IPS-20b (cell line): ENCODE data around the gene RNF128.
"Not testable (repeated sequence)": the region's sequence is repeated elsewhere in the genome, so short reads cannot be mapped to it uniquely, and the experiment has no call there.

Experiments used
- H3K27ac ChIP-seq: one replicate; pipeline ENCODE4 v1.5.1; 2013; ENCODE audit warnings: low read length
- H3K27me3 ChIP-seq: 2 replicates; pipeline ENCODE4 v1.6.1; 2013; ENCODE audit warnings: mild to moderate bottlenecking, low read length, inconsistent platforms; ENCODE audit not compliant: insufficient read depth
- H3K36me3 ChIP-seq: 2 replicates; pipeline ENCODE4 v1.6.1; 2013; ENCODE audit warnings: low read depth, mild to moderate bottlenecking, inconsistent platforms, low read length, moderate library complexity; ENCODE audit not compliant: insufficient read depth
- H3K4me1 ChIP-seq: 2 replicates; pipeline ENCODE4 v1.6.1; 2013; ENCODE audit warnings: mild to moderate bottlenecking, control low read depth, inconsistent platforms, low read length, moderate library complexity; ENCODE audit not compliant: insufficient read depth
- H3K4me3 ChIP-seq: 2 replicates; pipeline ENCODE4 v1.5.1; 2013; ENCODE audit warnings: mild to moderate bottlenecking, low read length, inconsistent platforms
- H3K9ac ChIP-seq: 2 replicates; pipeline ENCODE4 v1.6.1; 2013; ENCODE audit warnings: low read depth, mild to moderate bottlenecking, inconsistent platforms, low read length, moderate library complexity
- H3K9me3 ChIP-seq: 2 replicates; pipeline ENCODE4 v1.6.1; 2013; ENCODE audit warnings: mild to moderate bottlenecking, low read depth, low read length, inconsistent platforms; ENCODE audit not compliant: insufficient read depth

RNF128 gene

DNA sequence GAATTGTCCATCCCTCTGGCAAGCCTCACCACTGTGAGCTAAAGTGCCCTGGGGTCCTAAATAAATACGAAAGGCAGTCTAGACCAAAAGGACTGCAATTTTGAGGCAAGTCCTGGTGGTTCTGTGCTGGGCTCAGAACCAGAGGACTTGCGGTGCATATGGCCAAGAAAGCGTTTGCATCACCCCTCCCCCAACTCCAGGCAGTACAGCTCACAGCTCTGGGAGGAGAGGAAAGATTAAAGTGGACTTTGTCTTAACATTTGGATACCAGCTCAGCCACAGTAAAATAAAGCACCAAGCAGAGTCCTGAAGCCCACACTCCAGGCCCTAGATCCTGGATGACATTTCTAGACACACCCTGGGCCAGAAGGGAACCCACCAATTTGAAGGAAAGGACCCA lies 24.9 kb downstream of the RNF128 start:
- Histone ChIP-seq H3K27ac (no peak overlapping the region), H3K9ac (no peak overlapping the region), H3K36me3 (no peaks in the 10 kb centered on the region), H3K4me1 (no peaks in the 10 kb centered on the region), H3K27me3 (no peaks in the 10 kb centered on the region), H3K4me3 (no peak overlapping the region), H3K9me3 (no peaks in the 10 kb centered on the region; the same call in 1 of the 2 replicates)

DNA sequence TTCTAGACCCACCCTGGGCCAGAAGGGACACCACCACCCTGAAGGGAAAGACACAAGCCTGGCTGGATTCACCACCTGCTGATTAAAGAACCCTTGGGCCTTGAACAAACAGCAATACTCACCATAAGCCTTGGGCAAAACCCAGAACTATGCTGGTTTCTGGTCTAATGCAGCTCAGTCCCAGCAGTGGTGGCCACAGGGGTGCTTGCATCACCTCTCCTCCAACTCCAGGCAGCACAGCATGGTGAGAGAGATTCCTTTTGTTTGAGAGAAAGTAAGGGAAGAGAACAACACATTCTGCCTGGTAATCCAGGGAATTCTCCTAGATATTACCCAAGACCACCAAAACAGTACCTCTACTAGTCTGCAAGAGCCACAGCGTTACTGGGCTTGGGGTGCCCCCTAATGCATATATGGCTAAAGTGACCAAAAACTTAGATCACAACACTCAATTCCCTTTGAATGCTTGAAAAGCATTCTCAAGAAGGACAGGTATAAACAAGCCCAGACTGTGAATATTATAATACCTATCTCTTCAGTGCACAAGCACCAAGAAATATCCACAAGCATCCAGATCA lies 25.7 kb downstream of the RNF128 start:
- Histone ChIP-seq H3K27me3 (no peaks in the 10 kb centered on the region), H3K27ac (no peak overlapping the region), H3K36me3 (no peaks in the 10 kb centered on the region), H3K9ac (no peak overlapping the region), H3K9me3 (no peaks in the 10 kb centered on the region; the same call in 1 of the 2 replicates), H3K4me3 (no peak overlapping the region), H3K4me1 (no peaks in the 10 kb centered on the region)

DNA sequence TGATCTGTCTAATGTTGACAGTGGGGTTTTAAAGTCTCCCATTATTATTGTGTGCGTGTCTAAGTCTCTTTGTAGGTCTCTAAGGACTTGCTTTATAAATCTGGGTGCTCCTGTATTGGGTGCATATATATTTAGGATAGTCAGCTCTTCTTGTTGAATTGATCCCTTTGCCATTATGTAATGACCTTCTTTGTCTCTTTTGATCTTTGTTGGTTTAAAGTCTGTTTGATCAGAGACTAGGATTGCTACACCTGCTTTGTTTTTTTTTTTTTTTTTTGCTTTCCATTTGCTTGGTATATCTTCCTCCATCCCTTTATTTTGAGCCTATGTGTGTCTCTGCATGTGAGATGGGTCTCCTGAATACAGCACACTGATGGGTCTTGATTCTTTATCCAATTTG lies 42.8 kb downstream of the RNF128 start:
- H3K9me3 ChIP-seq, H3K36me3 ChIP-seq, H3K4me3 ChIP-seq, H3K27me3 ChIP-seq, H3K27ac ChIP-seq, H3K4me1 ChIP-seq, H3K9ac ChIP-seq: not testable (repeated sequence)

DNA sequence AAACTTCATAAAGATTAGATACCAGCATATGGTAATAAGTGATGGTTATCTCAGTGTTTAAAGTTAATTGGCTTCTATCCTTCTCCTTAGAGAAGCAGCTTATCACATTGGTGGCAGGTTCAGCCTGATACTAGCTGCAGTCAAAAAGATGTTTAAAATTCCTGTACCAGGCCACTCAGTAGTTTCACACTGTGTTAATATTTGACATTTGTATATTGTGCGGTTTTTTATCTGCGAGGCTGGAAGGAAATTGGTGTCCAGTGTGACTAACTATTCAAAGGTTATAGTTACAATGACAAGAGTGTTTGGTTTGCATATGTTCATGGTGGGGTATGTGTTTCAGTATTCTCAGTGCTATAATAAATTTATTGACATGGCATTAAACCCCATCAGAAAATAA lies 48.5 kb downstream of the RNF128 start:
- Histone ChIP-seq H3K4me1 (no peaks in the 10 kb centered on the region), H3K36me3 (no peaks in the 10 kb centered on the region), H3K9me3 (no peaks in the 10 kb centered on the region), H3K27me3 (no peaks in the 10 kb centered on the region), H3K9ac (no peak overlapping the region), H3K4me3 (no peak overlapping the region), H3K27ac (no peak overlapping the region)

DNA sequence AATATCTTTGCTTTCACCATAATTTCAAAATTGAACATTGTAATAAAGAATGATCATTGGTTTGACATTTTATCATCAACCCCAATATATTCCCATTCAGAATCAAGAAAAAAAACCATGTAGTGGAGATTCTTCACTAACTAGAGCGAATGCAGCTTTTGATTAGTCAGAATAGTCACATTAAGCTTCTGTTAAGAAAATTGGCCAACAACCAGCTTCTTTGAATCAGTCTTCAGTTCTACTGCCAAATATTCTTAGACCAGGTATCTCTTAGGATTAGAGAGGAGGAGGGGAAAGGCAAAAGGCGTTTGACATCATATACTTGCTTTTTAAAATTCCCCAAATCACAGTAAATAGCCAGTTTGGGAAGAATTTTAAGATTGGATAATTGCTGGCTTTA lies 53.8 kb downstream of the RNF128 start:
- no peak overlapping the region for H3K27ac ChIP-seq
- H3K4me1 ChIP-seq, result peaks cover 20% of the 10 kb centered on the region
- no peaks in the 10 kb centered on the region for H3K9me3 ChIP-seq
- no peaks in the 10 kb centered on the region for H3K27me3 ChIP-seq
- no peak overlapping the region for H3K9ac ChIP-seq
- no peaks in the 10 kb centered on the region for H3K36me3 ChIP-seq
- no peak overlapping the region for H3K4me3 ChIP-seq

DNA sequence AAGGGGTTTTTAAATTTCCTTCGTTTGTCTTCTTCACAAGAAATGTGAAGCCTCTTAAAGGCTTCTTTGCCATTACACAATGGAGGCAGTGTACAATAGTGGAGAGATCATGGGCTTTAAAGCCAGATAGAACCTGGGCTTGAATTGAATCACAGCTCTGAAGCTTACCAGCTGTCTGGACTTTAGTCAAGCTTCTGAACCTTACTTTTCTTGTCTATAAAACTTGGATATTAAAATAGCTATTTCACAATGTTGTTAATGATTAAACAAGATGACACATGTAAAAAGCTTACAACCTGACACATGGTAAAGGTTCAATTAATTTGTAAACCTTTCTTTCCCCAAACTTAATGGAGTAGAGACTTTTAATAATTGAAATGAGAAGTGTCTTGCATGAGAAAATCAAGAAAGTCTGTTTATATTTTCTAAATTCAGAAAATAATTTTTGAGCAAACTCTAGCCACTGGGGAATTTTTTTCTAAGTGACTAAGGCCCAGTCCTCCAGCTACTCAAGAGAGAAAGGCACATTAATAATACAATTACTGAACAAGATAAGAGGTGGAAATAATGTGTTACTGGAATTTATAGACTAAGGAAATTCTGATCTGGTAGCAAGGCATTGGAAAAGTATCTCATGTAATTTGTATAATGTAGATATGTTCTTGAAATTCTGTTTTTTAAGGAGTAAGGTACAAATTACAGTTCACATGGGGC lies 54.3 kb downstream of the RNF128 start:
- no peak overlapping the region for H3K4me3 ChIP-seq
- H3K9me3 ChIP-seq, result no peaks in the 10 kb centered on the region
- H3K36me3 ChIP-seq, result no peaks in the 10 kb centered on the region
- H3K9ac ChIP-seq, result no peak overlapping the region
- H3K27me3 ChIP-seq, result no peaks in the 10 kb centered on the region
- H3K27ac ChIP-seq, result no peak overlapping the region
- H3K4me1 ChIP-seq, result peaks cover 20% of the 10 kb centered on the region

DNA sequence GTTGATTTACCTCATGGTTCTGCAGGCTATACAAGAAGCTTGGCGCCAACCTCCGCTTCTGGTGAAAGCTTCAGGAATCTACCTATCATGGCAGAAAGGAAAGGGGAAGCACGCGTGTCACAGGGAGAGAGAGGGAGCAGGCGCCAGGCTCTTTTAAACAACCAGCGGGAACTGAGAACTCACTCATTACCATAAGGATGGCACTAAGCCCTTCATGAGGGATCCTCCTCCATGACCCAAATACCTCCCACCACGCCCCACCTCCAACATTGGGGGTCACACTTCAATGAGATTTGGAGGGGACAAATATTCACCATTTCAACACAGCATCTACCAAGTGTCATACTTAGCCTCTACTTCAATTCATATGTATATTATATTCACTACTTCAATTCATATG lies 57.2 kb downstream of the RNF128 start:
- Histone ChIP-seq H3K36me3 (no peaks in the 10 kb centered on the region), H3K27me3 (no peaks in the 10 kb centered on the region), H3K9ac (peak overlapping the region; percentile 42; the same call in 1 of the 2 replicates), H3K9me3 (no peaks in the 10 kb centered on the region), H3K27ac (no peak overlapping the region), H3K4me3 (peak overlapping the region; percentile 57; the same call in 1 of the 2 replicates), H3K4me1 (peaks cover 20% of the 10 kb centered on the region)

DNA sequence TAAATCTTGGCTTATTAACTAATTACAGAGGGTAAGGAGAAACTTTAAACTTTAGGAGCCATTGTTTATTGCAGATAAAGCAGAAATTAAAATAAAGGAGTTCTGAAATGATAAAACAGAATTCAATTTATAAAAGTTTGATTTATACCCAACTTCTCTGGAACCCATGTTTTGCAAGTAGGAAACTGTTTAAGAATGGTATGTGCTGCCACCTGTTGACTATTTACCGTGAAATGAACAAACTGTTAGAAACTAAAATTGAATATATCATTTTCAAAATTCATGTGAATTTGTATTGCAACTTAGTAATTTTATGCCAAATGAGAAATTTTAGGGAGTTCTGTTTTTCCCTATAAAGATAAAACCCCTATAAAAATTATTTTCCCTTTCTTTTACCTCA lies 65.0 kb downstream of the RNF128 start:
- Histone ChIP-seq H3K9me3 (no peaks in the 10 kb centered on the region), H3K4me3 (no peak overlapping the region), H3K4me1 (no peaks in the 10 kb centered on the region), H3K27ac (no peak overlapping the region), H3K27me3 (no peaks in the 10 kb centered on the region), H3K9ac (no peak overlapping the region), H3K36me3 (no peaks in the 10 kb centered on the region)

DNA sequence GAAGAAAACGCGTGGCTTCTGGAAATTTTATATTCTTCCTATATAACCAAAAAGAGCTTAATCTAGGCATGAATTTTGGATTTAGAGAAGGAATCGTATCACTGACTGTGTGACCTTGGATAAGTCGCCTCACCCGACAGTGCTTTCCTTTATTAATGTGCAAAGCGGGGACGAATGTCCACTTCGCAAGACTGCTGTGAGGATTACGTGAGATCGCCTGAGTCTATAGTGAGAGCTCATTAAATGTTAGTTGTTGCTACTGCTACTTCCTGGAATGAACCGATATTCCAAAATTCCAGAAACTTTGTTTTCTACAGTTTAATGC lies 75.5 kb downstream of the RNF128 start:
- no peaks in the 10 kb centered on the region for H3K36me3 ChIP-seq
- no peaks in the 10 kb centered on the region for H3K9me3 ChIP-seq
- peak overlapping the region; percentile 59; the same call in 1 of the 2 replicates for H3K9ac ChIP-seq
- no peak overlapping the region for H3K27ac ChIP-seq
- H3K4me1 ChIP-seq, result peaks cover 3% of the 10 kb centered on the region; the same call in 1 of the 2 replicates
- H3K27me3 ChIP-seq, result peaks cover 27% of the 10 kb centered on the region
- peak overlapping the region; percentile 82 for H3K4me3 ChIP-seq

DNA sequence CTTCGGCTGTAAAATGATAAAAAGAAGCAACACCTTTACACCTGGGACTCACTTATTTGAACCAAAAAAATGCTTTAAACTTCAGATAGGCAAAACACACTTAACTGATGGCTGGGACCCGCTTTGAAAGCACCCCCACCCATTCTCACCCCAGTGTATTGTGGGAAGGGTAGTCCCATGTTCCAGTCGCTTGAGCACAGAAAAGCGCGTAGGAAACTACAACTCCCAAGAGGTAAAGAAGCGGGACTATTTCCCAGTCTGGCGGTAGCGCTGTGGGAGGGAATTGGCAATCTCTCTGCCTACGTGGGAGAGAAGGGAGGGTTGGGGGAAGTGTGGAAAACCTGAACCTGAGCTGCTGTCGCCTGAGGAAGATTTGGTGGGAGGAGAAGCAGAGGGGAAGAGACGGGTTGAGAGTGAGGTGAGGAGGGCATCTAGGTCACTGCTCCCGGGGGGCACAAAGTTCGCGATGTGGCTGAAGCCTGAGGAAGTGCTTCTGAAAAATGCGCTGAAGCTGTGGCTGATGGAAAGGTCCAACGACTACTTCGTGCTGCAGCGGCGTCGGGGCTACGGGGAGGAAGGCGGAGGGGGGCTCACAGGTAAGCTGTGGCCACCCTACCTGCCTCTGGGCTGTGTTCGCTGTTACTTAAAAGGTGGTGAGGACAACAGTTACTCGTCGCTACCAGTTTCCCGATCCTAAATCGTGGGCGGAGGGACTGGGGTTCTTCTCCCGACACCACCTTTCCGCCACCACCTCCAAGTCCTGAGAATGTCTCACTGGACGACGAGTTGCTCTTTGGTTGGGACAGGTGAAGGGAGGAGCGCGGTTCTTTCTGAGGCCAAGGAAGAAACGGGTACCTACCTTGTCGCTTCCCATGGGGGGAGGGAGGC lies 76.1 kb downstream of the RNF128 start, which contains the start of gene TBC1D8B:
TBC1D8B (plus strand) TSS at position 286 of the 888 bp plus-strand sequence; CDS start at position 467, 181 bp downstream.
- H3K4me3 ChIP-seq, result peak within 1 kb of the TSS; percentile 82
- H3K36me3 ChIP-seq, result no peaks in the 10 kb centered on the region
- no peaks in the 10 kb centered on the region for H3K9me3 ChIP-seq
- peak within 1 kb of the TSS; percentile 71; the same call in 1 of the 2 replicates for H3K9ac ChIP-seq
- H3K27ac ChIP-seq, result no peak within 1 kb of the TSS
- peaks cover 27% of the 10 kb centered on the region for H3K27me3 ChIP-seq
- H3K4me1 ChIP-seq, result peaks cover 3% of the 10 kb centered on the region; the same call in 1 of the 2 replicates

DNA sequence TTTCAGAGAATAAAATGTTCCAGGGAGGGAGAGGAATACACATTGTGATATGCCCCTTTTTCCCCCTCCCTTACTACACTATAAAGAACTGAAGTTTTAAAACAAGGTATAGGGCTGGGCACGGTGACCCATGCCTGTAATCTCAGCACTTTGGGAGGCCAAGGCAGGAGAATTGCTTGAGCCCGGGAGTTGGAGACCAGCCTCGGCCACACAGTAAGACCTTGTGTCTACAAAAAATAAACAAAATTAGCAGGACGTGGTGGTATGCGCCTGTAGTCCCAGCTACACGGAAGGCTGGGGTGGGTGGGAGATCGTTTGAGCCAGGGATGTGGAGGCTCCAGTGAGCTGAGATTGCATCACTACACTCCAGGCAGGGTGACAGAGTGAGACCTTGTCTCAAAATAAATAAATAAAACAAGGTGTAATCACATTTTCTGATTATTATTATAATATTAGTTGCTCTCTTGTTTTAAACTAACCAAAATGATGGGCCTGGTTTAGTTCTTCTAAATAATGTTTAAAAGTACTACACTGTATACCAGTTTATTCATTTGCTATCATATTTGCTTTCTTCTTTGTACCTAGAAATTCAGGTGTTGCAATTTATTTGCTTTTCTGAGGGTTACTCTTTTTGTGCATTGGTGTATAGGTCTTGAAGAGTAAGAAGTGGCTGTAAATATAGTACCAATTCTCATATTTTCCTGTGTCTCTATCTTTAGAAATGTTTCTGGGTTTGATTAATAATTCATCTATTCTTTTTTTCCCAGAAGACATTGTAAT lies 84.8 kb downstream of the RNF128 start:
- H3K36me3 ChIP-seq, result no peaks in the 10 kb centered on the region
- H3K27ac ChIP-seq, result no peak overlapping the region
- no peaks in the 10 kb centered on the region for H3K27me3 ChIP-seq
- no peak overlapping the region for H3K4me3 ChIP-seq
- no peaks in the 10 kb centered on the region for H3K9me3 ChIP-seq
- H3K9ac ChIP-seq, result no peak overlapping the region
- no peaks in the 10 kb centered on the region for H3K4me1 ChIP-seq
